Measurements from ENCODE around the gene HRAS.

Gene HRAS

GRCh38 chr11:535519-536454, at the start of gene HRAS:
HRAS (minus strand) TSS chr11:535576.
- Histone ChIP-seq H3K9ac (ENCODE audit: insufficient read length) (peak within 1 kb of the TSS; percentile 80), H3K36me3 (ENCODE audit: insufficient read depth, low read length) (peaks cover 16% of the 10 kb centered on the region; the same call in 1 of the 2 replicates), H3K27ac (peak within 1 kb of the TSS; percentile 86), H3K9me3 (ENCODE audit: low read depth, low read length) (no peaks in the 10 kb centered on the region), H3K4me3 (peak within 1 kb of the TSS; percentile 89)
- peak; percentile 91 for TF ChIP-seq POLR2AphosphoS5 (IDR thresholded peaks at IDR 0.05; ENCODE audit: borderline replicate concordance, low read depth, low read length)
- no peak for TF ChIP-seq EZH2 (IDR thresholded peaks at IDR 0.05)
- peak; percentile 37 for DNase-seq (ENCODE audit: low read depth, low spot score)

GRCh38 chr11:584287-584686, 48.9 kb upstream of the HRAS start:
- peaks cover 50% of the 10 kb centered on the region for H3K36me3 ChIP-seq (ENCODE audit: insufficient read depth, low read length)
- no peak overlapping the region for H3K27ac ChIP-seq
- no peak overlapping the region for H3K9ac ChIP-seq (ENCODE audit: insufficient read length)
- H3K9me3 ChIP-seq (ENCODE audit: low read depth, low read length) = no peaks in the 10 kb centered on the region
- no peak overlapping the region for H3K4me3 ChIP-seq
- no peak for DNase-seq (ENCODE audit: low read depth, low spot score)
- TF ChIP-seq POLR2AphosphoS5 (IDR thresholded peaks at IDR 0.05; ENCODE audit: borderline replicate concordance, low read depth, low read length) (no peak), FOXP2 (optimal IDR thresholded peaks at IDR 0.05; ENCODE audit: control extremely low read depth, extremely low read length, insufficient read depth) (no peak), EZH2 (IDR thresholded peaks at IDR 0.05) (no peak)

- TF ChIP-seq EZH2 (IDR thresholded peaks at IDR 0.05) (no peak), POLR2AphosphoS5 (IDR thresholded peaks at IDR 0.05; ENCODE audit: borderline replicate concordance, low read depth, low read length) (no peak), FOXP2 (optimal IDR thresholded peaks at IDR 0.05; ENCODE audit: control extremely low read depth, extremely low read length, insufficient read depth) (no peak)
- no peaks in the 10 kb centered on the region for H3K9me3 ChIP-seq (ENCODE audit: low read depth, low read length)
- no peak overlapping the region for H3K9ac ChIP-seq (ENCODE audit: insufficient read length)
- no peak overlapping the region for H3K4me3 ChIP-seq
- no peak overlapping the region for H3K27ac ChIP-seq
- DNase-seq (ENCODE audit: low read depth, low spot score) = no peak
- peaks cover 29% of the 10 kb centered on the region; the same call in 1 of the 2 replicates for H3K36me3 ChIP-seq (ENCODE audit: insufficient read depth, low read length)
Measured at GRCh38 chr11:581752-582151, 46.4 kb upstream of the HRAS start.

- H3K9me3 ChIP-seq (ENCODE audit: low read depth, low read length) = no peaks in the 10 kb centered on the region
- no peak overlapping the region for H3K27ac ChIP-seq
- DNase-seq (ENCODE audit: low read depth, low spot score) = no peak
- TF ChIP-seq POLR2AphosphoS5 (IDR thresholded peaks at IDR 0.05; ENCODE audit: borderline replicate concordance, low read depth, low read length) (no peak), EZH2 (IDR thresholded peaks at IDR 0.05) (no peak), FOXP2 (optimal IDR thresholded peaks at IDR 0.05; ENCODE audit: control extremely low read depth, extremely low read length, insufficient read depth) (no peak)
- H3K4me3 ChIP-seq = no peak overlapping the region
- peaks cover 25% of the 10 kb centered on the region; the same call in 1 of the 2 replicates for H3K36me3 ChIP-seq (ENCODE audit: insufficient read depth, low read length)
- H3K9ac ChIP-seq (ENCODE audit: insufficient read length) = no peak overlapping the region
Measured at GRCh38 chr11:581342-581741, 46.0 kb upstream of the HRAS start.

GRCh38 chr11:579830-580601, 44.6 kb upstream of the HRAS start:
- H3K36me3 ChIP-seq (ENCODE audit: insufficient read depth, low read length) = peaks cover 21% of the 10 kb centered on the region; the same call in 1 of the 2 replicates
- DNase-seq (ENCODE audit: low read depth, low spot score) = no peak
- TF ChIP-seq FOXP2 (optimal IDR thresholded peaks at IDR 0.05; ENCODE audit: control extremely low read depth, extremely low read length, insufficient read depth) (no peak), EZH2 (IDR thresholded peaks at IDR 0.05) (no peak), POLR2AphosphoS5 (IDR thresholded peaks at IDR 0.05; ENCODE audit: borderline replicate concordance, low read depth, low read length) (no peak)
- H3K4me3 ChIP-seq = no peak overlapping the region
- no peak overlapping the region for H3K27ac ChIP-seq
- no peaks in the 10 kb centered on the region for H3K9me3 ChIP-seq (ENCODE audit: low read depth, low read length)
- no peak overlapping the region for H3K9ac ChIP-seq (ENCODE audit: insufficient read length)

GRCh38 chr11:578276-579035, 43.1 kb upstream of the HRAS start:
- Histone ChIP-seq H3K36me3 (ENCODE audit: insufficient read depth, low read length) (peaks cover 14% of the 10 kb centered on the region; the same call in 1 of the 2 replicates), H3K4me3 (peak overlapping the region; percentile 96), H3K9ac (ENCODE audit: insufficient read length) (peak overlapping the region; percentile 100), H3K9me3 (ENCODE audit: low read depth, low read length) (no peaks in the 10 kb centered on the region), H3K27ac (no peak overlapping the region)
- no peak for DNase-seq (ENCODE audit: low read depth, low spot score)
- TF ChIP-seq EZH2 (IDR thresholded peaks at IDR 0.05) = no peak
- no peak for TF ChIP-seq FOXP2 (optimal IDR thresholded peaks at IDR 0.05; ENCODE audit: control extremely low read depth, extremely low read length, insufficient read depth)
- no peak for TF ChIP-seq POLR2AphosphoS5 (IDR thresholded peaks at IDR 0.05; ENCODE audit: borderline replicate concordance, low read depth, low read length)

- no peak overlapping the region for H3K27ac ChIP-seq
- no peak for TF ChIP-seq FOXP2 (optimal IDR thresholded peaks at IDR 0.05; ENCODE audit: control extremely low read depth, extremely low read length, insufficient read depth)
- TF ChIP-seq POLR2AphosphoS5 (IDR thresholded peaks at IDR 0.05; ENCODE audit: borderline replicate concordance, low read depth, low read length) = no peak
- no peak for TF ChIP-seq EZH2 (IDR thresholded peaks at IDR 0.05)
- no peaks in the 10 kb centered on the region for H3K9me3 ChIP-seq (ENCODE audit: low read depth, low read length)
- peak overlapping the region; percentile 96 for H3K4me3 ChIP-seq
- H3K36me3 ChIP-seq (ENCODE audit: insufficient read depth, low read length) = peaks cover 10% of the 10 kb centered on the region; the same call in 1 of the 2 replicates
- no peak for DNase-seq (ENCODE audit: low read depth, low spot score)
- peak overlapping the region; percentile 100 for H3K9ac ChIP-seq (ENCODE audit: insufficient read length)
Measured at GRCh38 chr11:577611-577894, 42.2 kb upstream of the HRAS start.
